HG03565 (cell line): Measurements from ENCODE around the gene GINS2.

ENCODE experiments used
- ATAC-seq: cut with Tn5 transposase; IDR thresholded peaks from one replicate; pipeline ENCODE4 v1.9.1; 2021; ENCODE audit warnings: mild to moderate bottlenecking, moderate library complexity; ENCODE audit not compliant: unreplicated experiment

Gene GINS2

GRCh38 chr16:85688586-85689284 lies at the start of gene GINS2:
TSS of gene GINS2 (minus strand) at chr16:85688954. CDS start at chr16:85688898, 56 bp downstream.
- peak; percentile 89 for ATAC-seq

- no peak for ATAC-seq
Measured at GRCh38 chr16:85736921-85737320, 48.2 kb upstream of the GINS2 start.

GRCh38 chr16:85735946-85736345 lies 47.2 kb upstream of the GINS2 start:
- no peak for ATAC-seq

GRCh38 chr16:85735225-85735635 lies 46.5 kb upstream of the GINS2 start:
- ATAC-seq, result no peak

GRCh38 chr16:85734311-85735017 lies 45.7 kb upstream of the GINS2 start:
- no peak for ATAC-seq

GRCh38 chr16:85733839-85734170 lies 45.1 kb upstream of the GINS2 start:
- no peak for ATAC-seq

GRCh38 chr16:85733155-85733838 lies 44.5 kb upstream of the GINS2 start:
- no peak for ATAC-seq

- ATAC-seq, result no peak
Measured at GRCh38 chr16:85731179-85731578, 42.4 kb upstream of the GINS2 start.

GRCh38 chr16:85730186-85730465 lies 41.4 kb upstream of the GINS2 start:
- no peak for ATAC-seq

- no peak for ATAC-seq
Measured at GRCh38 chr16:85729452-85730185, 40.9 kb upstream of the GINS2 start.

- ATAC-seq, result no peak
Measured at GRCh38 chr16:85728879-85729278, 40.1 kb upstream of the GINS2 start.

- ATAC-seq, result no peak
Measured at GRCh38 chr16:85724936-85725335, 36.2 kb upstream of the GINS2 start.

GRCh38 chr16:85724126-85724879 lies 35.5 kb upstream of the GINS2 start:
- ATAC-seq, result no peak

- ATAC-seq, result no peak
Measured at GRCh38 chr16:85722128-85722893, 33.6 kb upstream of the GINS2 start.

GRCh38 chr16:85720302-85720637 lies 31.5 kb upstream of the GINS2 start:
- ATAC-seq, result no peak

GRCh38 chr16:85719605-85720301 lies 31.0 kb upstream of the GINS2 start:
- no peak for ATAC-seq

- no peak for ATAC-seq
Measured at GRCh38 chr16:85718682-85719081, 29.9 kb upstream of the GINS2 start.

- no peak for ATAC-seq
Measured at GRCh38 chr16:85718153-85718477, 29.4 kb upstream of the GINS2 start.

GRCh38 chr16:85717393-85718152 lies 28.8 kb upstream of the GINS2 start:
- ATAC-seq, result no peak
